Measurements from ENCODE around the gene SGCD. TPM values are rescaled to one million over a fixed set of nuclear protein-coding genes. Genes with fewer than 3 reads are reported as not detected.

SGCD gene
- total RNA-seq, 1 donor from 2014 or later = 7.5 TPM

- intact Hi-C loops (cut with DNase I) = no loop called here
- no peaks in the 10 kb centered on the region for H3K9me3 ChIP-seq
- DNase-seq = no peak
- TF ChIP-seq, protein P1, sequence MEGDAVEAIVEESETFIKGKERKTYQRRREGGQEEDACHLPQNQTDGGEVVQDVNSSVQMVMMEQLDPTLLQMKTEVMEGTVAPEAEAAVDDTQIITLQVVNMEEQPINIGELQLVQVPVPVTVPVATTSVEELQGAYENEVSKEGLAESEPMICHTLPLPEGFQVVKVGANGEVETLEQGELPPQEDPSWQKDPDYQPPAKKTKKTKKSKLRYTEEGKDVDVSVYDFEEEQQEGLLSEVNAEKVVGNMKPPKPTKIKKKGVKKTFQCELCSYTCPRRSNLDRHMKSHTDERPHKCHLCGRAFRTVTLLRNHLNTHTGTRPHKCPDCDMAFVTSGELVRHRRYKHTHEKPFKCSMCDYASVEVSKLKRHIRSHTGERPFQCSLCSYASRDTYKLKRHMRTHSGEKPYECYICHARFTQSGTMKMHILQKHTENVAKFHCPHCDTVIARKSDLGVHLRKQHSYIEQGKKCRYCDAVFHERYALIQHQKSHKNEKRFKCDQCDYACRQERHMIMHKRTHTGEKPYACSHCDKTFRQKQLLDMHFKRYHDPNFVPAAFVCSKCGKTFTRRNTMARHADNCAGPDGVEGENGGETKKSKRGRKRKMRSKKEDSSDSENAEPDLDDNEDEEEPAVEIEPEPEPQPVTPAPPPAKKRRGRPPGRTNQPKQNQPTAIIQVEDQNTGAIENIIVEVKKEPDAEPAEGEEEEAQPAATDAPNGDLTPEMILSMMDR (IDR thresholded peaks at IDR 0.05) = no peak
- no peak overlapping the region for H3K4me3 ChIP-seq
- no peaks in the 10 kb centered on the region for H3K4me1 ChIP-seq
- no peaks in the 10 kb centered on the region for H3K27me3 ChIP-seq
- ATAC-seq = no peak
- no peak overlapping the region for H3K27ac ChIP-seq
- no peaks in the 10 kb centered on the region for H3K36me3 ChIP-seq
Measured at GRCh38 chr5:156675395-156675794, 348.4 kb downstream of the SGCD start.

GRCh38 chr5:156677963-156678362 is 351.0 kb downstream of the SGCD start:
- ATAC-seq (no peak), DNase-seq (no peak)
- no peak overlapping the region for H3K27ac ChIP-seq
- no peak overlapping the region for H3K4me3 ChIP-seq
- intact Hi-C loops (cut with DNase I) = no loop called here
- H3K27me3 ChIP-seq = no peaks in the 10 kb centered on the region
- TF ChIP-seq, protein P1 (IDR thresholded peaks at IDR 0.05) = no peak
- H3K9me3 ChIP-seq = no peaks in the 10 kb centered on the region
- H3K4me1 ChIP-seq = no peaks in the 10 kb centered on the region
- no peaks in the 10 kb centered on the region for H3K36me3 ChIP-seq

- ATAC-seq (no peak), DNase-seq (no peak)
- Histone ChIP-seq H3K9me3 (no peaks in the 10 kb centered on the region), H3K27ac (no peak overlapping the region), H3K36me3 (no peaks in the 10 kb centered on the region), H3K27me3 (no peaks in the 10 kb centered on the region), H3K4me1 (no peaks in the 10 kb centered on the region), H3K4me3 (no peak overlapping the region)
- TF ChIP-seq, protein P1 (IDR thresholded peaks at IDR 0.05) = no peak
- intact Hi-C loops (cut with DNase I) = no loop called here
Measured at GRCh38 chr5:156678484-156678883, 351.5 kb downstream of the SGCD start.

DNA sequence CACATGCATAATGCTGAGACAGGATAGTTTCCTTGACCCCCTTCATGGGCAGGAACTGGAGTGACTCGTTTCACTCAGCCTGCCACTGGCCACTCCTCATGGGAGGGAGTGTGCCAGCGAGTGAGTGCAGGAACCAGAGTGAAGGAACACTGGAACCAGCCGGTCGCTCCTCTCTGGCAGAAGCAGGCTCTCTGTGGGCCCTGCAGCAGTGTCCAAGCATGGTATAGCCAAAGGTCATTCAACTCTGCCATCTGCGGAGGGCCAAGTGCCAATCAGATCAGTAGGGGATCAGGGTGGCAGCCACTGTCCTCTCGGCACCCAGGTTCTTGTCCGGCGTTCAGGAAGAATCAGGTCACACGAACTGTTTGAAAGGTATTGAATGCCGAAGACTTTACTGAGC is 353.9 kb downstream of the SGCD start:
- no peaks in the 10 kb centered on the region for H3K27me3 ChIP-seq
- intact Hi-C loops (cut with DNase I) = no loop called here
- H3K9me3 ChIP-seq = no peaks in the 10 kb centered on the region
- H3K36me3 ChIP-seq = no peaks in the 10 kb centered on the region
- no peaks in the 10 kb centered on the region for H3K4me1 ChIP-seq
- ATAC-seq (peak; percentile 20), DNase-seq (no peak)
- H3K27ac ChIP-seq = no peak overlapping the region
- no peak overlapping the region for H3K4me3 ChIP-seq
- TF ChIP-seq, protein P1 (IDR thresholded peaks at IDR 0.05) = no peak

DNA sequence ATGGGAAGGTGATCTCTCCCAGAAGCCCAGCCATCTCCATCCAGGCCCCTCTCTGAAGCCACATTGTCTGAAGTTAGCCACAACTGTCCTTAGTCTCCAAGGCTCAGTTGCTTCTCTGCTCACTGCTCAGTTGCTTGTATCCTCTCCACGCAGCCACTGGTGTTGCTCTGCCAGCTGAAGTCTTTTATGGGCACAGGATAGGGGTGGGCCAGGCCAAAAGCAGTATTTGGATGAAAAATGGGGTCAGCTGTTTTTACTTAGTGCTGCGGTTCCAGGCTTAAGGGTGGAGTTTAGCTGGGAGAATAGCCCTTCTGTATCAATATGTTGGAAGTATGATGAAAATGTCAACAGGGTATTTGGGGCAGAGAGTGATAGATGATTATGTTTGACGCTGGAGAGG is 354.3 kb downstream of the SGCD start:
- Histone ChIP-seq H3K4me3 (no peak overlapping the region), H3K27ac (no peak overlapping the region), H3K36me3 (no peaks in the 10 kb centered on the region), H3K4me1 (no peaks in the 10 kb centered on the region), H3K9me3 (no peaks in the 10 kb centered on the region), H3K27me3 (no peaks in the 10 kb centered on the region)
- TF ChIP-seq, protein P1 (IDR thresholded peaks at IDR 0.05) = no peak
- DNase-seq (no peak), ATAC-seq (no peak)
- intact Hi-C loops (cut with DNase I) = no loop called here

DNA sequence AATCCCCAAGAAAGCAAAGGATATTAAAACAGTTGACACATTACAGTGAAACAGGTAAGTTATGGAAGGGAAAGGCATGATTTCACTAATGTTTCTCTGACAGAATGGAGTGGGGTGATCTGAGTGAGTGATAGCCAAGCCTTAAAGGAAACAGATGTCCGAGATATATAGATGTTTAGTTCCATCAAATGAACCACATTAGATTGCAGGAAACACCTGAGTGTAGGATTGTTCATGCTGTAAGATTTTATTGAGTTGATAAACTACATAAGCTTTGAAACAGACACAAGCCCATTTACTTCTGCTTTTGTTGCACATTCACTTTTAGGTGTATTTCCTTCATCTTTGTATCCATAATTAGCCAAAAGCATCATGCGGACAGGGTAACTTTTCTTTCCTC is 356.0 kb downstream of the SGCD start:
- no peak for DNase-seq
- H3K4me3 ChIP-seq = no peak overlapping the region
- H3K9me3 ChIP-seq = no peaks in the 10 kb centered on the region
- intact Hi-C loops (cut with DNase I) = no loop called here
- no peak for ATAC-seq
- TF ChIP-seq, protein P1 (IDR thresholded peaks at IDR 0.05) = no peak
- H3K36me3 ChIP-seq = no peaks in the 10 kb centered on the region
- no peaks in the 10 kb centered on the region for H3K4me1 ChIP-seq
- no peak overlapping the region for H3K27ac ChIP-seq
- H3K27me3 ChIP-seq = no peaks in the 10 kb centered on the region

Data from upper lobe of right lung (tissue), 1 donor.